EL (cell line): ENCODE results near the gene PRKCE.

ENCODE experiments used
- DNase-seq: peaks from one replicate; pipeline ENCODE4 v3.0.0-alpha.2; 2016

The PRKCE gene

DNA sequence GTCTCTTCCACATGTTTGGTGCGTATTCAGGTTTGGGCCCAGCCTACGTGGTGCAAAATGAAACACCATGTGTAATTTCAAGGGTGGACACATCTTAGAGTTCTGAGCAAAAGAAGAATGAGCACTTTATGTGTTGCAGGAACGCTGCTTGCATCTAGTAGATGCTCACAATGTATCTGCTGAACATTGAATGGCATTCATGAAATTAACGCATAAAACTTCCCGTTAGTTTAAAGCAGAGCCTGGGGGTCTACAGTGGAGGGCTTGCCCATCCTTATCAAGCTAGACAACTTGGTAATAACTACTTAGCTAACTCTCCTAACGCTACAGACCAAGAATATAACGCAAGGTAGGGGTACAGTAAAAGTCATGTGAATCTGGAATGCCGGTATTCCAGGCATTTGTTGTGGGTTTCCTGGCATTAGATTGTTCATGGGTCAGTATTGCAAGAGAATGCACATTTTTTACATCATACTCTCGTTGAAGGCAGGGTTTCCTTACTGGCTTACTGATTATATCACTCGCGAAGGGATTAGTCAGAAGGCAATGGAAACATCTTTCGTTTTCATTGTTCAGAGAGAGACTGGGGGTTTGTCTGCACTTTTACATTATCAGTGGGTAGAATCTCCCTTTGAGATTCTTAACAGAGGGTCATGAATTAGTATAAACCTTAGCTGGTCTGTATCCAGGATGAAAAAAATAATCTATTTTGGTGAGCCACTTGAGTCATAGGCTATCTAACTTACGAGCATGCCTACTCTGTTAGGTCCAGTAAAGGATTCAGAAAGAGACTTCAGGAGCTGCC, 416.2 kb downstream of the PRKCE start:
- peak; percentile 98 for DNase-seq

DNA sequence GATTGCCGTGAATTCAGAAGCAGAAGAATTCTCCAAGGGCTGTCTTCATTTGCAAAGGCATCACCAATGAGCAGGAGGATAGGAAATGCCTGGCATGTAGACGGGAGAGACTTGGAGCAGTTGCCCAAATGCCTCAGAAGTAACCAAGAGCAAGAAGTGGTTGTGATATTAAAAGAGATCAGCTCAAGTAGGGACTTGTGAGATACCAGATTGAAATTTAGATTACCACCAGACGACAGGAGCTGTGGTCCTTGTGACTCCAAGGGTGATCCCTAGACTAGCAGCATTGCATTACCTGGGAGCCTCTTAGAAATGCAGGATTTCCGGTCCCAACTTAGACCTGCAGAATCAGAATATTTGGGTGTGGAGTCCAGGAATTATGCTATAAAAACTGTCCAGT, 417.2 kb downstream of the PRKCE start:
- no peak for DNase-seq

DNA sequence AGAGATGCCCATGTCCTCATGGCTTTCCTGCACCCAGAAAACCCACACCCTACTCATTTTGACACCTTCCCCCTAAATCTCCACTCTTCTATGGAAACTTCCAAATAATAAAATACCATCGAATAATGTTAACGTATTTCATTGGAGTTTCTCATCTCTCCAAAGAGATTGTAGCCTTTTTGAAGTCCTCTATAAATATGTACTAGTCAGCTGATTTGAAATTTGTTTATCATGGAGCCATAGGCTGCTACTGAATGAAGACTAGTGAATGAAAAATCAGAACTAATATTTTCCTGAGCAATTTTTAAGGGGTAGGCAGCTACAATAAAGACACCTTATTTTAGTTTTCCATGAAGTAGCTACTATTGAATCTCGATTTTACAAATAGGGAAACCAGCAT, 419.6 kb downstream of the PRKCE start:
- DNase-seq, result no peak

DNA sequence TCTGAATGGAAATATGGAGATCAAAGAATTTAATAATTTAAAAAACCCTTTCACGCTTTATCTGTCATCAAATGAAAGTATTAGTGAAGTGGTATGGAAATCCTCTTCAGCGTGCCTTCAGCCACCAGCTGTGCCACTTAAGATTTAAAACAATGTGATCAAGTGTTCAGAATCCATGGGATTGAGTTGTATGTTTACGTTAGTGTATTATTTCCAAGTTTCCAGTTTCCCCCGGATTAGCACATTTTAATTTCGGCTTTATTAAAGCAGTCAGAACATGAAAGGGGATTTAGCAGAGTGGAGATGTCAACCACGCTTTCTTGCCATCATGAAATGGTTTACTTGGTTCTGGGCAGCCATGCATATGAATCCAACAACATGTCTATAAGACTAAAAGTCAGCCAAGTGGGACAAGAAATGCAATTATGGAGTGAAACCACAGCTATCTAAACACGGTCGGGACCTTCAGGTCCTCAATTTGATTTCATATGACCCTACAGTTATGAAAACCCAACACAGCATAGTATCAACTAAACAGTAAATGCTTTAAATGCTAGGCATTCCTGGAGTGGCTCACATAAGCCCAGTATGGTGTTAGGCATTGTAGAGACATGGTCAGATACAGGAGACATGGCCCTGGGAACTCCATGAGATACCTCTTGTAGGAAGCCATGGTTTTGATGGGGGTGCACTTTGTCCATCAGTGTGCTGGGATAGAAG, 420.8 kb downstream of the PRKCE start:
- DNase-seq, result peak; percentile 82

DNA sequence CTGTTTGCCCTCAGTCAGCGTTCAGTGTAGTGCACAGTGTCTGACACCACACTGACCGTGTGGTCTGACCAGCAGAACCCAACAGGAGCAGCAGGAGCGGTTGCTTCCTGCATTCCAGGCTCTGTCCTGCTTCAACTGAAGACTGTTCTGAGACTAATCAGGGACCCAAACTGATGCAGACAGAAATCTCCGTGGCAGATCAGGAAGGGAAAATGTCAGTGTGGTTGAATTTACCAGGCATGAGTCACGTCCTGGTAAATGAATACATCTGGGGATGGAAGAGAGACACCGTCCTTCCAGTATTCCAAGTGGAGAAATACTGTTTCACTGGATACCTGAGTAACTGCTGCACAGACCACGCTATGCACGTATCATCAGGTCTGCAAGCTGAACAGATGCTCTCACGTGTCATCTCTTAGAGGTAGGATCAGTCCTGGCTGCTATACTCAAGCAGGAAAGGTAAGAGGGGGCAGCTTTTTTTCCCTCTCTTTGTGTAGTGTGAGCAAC, 422.1 kb downstream of the PRKCE start:
- peak; percentile 98 for DNase-seq

DNA sequence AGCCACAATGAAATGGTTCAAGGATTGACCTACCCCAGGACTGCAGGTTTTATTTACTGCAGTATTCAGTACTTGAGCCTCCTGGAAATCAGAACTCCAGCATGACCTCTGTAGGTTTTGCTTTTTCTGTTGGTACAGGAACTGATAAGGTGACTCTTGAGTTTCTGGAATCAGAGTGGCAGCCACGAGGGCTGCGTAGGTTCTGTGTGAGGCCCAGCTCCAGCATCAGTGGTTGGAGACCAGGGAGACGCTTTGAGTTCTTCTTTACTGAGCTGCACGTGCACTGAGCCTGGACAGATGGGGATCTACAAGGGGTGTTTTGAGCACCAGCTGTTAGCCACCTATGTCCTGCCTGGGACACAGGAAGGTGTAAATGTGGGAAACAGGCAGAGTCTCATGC, 423.0 kb downstream of the PRKCE start:
- no peak for DNase-seq

DNA sequence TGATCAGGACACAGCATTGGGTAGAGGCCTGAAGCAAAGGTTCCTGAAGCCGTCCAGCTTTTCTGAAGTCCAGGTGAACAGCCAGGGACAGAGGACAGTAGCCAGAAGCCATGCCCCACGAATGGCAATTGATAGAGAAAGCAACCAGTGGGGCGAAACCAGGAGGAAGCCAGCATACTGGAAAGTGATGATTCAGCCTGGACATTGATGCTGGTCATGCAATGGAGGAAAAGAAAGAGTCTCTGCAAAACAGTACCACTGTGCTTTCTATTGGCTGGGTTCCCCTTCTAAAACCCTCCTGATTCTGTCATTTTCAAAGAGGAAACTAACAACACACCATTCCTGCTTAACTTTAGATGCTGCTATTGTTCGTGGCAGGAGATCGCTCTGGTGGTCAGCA, 424.4 kb downstream of the PRKCE start:
- DNase-seq, result peak; percentile 59

DNA sequence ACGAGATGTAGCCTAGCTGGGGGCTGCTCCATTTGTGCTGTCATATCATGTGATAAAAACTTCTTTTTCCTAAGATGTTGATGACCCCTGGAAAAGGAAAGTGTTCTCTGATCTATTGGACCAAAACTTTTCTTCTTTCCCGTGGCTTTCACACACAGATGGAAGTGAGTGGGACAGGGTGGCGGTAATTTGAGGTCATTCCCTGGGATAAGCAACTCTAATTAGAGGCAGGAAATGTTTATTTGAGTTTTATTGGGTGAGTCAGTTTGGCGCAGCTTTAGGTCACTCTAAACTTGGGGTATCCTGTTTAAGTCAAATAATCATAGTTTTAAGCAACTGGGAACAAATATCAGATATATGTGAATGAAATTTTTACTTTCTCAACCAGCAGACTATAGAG, 424.8 kb downstream of the PRKCE start:
- peak; percentile 80 for DNase-seq

DNA sequence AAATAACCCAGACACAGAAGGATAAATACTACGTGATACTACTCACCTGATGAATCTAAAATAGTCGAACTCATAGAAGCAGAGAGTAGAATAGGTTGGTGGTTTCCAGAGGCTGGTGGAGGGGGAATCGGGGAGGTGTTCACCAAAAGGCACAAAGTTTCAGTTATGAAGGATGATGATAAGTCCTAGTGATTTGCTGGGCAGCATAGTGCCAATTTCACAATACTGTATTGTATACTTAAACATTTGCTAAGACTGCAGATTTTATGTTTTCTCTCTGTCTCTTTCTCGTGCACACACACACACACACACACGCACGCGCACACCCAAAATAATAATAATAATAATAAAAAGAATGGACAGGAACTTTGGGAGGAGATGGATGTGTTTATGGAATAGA, 425.4 kb downstream of the PRKCE start:
- DNase-seq, result no peak

DNA sequence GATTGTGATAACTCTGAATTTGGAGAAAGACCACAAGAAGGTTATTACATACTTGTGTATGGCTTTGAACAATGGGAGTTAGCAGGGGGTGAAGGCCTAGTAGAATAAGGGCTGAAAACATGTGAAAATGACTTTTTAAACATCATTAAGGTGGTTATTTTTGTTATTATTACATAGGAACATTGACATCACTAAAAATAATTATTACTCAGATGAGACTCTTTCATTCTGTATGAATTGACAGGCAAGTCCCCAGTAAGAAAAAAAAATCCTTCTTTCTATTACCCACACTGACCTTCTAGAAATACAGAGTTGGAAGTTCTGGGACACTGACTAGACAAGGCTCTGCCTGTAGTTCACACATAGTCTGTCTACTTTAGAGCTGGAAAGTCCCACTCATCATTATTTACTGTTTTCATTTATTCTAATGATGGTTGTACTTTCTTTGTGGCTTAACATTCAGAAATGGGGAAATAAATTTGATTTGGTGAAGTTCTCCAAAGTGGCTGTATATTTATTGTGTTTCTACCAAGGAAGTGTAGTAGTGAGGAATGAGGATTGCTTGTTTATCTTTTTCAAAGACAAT, 426.1 kb downstream of the PRKCE start:
- DNase-seq, result no peak

DNA sequence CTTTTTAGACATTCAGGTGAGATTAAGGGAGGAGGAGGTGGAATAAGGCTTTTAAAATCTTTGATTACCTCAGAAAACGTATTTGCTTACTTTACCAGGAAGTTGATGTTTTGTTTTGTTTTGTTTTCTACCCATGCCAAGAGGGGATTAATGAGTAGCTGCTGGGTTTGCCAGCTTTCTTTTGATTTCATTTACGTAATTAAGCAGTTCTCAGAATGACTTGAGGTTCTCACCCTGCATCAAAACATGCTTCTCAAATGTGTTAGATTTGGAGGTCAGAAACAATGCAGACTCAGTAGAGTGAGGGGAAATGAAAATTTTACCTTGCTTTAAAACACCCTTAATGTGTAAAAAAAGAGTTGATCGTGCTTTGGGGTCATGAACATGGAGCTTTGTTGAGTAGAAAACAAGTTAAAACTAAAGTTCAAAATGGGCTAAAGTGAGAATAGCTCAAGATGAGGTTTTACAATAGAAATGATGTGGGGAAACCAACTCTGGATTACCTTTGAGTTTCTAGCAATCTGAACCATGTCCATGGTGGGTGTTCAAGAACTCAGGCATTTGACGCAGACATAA, 428.6 kb downstream of the PRKCE start:
- no peak for DNase-seq

DNA sequence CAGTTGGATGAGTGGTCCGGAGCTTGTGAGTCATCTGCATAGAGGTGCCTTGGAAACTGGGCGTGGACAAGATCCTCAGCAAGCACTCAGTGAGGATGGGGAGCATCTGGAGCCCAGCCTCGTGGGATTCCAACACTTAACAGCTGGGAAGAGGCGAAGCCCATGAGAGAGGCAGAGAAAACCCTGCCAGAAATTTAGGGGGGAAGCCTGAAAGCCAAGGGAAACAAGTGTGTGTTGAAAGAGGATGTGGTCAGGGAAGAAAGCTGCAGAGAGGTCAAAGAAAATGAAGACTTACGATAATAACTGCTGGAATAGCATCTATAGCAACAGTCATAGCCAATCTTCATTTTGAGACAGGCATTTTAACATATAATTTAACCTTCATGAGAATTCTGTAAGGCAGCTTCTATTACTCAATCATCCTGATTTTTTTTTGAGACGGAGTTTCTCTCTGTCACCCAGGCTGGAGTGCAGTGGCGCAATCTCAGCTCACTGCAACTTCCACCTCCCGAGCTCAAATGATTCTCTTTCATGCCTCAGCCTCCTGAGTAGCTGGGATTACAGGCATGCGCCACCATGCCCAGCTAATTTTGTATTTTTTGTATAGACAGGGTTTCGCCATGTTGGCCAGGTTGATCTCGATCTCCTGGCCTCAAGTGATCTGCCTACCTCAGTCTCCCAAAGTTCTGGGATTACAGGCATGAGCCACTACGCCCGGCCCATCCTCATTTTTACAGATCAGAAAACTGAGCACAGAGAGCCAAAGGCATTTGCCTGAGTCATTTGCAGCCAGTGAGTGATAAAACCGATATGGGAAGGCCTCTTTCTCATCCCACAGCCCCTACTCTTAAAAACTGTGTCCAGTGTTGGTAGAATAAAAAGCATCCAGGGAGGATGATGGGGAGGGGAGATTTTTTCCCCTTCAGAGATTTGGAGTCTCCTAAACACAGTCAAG, 431.3 kb downstream of the PRKCE start:
- peak; percentile 98 for DNase-seq

DNA sequence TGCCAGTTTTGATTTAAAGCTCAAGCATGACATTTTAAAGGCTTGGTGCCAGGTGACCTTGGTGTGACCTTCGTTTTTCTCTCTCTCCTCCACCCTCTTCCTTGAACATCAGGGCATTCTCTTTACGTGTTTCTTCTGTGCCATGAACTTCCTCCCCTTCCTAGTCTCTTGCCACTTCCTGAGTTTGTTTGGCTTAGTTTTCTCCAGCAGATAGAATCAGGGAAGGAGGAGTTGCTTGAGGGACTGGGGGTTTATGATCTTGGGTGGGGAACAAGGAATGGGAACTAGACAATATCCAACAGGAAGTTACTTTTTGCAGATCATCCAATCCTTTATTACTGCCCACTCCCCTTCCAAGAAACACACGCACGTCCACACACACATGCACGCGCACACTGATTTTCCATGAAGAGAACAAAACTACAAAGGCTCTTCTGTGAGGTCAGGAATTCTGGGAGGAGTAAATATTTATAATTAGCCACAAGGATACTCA, 435.1 kb downstream of the PRKCE start:
- no peak for DNase-seq

DNA sequence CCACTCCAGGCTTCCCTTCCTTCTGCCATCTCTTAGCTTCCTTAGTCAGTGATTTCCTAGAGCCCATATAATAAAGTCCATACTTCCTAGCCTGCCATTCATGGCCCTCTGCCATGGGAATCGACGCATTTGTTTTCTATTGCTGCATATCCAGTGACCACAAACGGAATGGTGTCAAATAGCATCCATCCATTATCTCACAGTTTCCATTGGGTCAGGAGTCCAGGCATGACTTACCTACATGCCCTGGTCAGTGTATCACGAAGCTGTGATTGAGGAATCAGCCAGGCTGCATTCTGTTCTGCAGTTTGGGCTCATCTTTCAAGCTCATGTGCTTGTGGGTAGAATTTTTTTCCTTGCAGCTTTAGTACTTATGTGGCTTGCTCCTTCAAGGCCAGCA, 436.0 kb downstream of the PRKCE start:
- DNase-seq, result no peak

DNA sequence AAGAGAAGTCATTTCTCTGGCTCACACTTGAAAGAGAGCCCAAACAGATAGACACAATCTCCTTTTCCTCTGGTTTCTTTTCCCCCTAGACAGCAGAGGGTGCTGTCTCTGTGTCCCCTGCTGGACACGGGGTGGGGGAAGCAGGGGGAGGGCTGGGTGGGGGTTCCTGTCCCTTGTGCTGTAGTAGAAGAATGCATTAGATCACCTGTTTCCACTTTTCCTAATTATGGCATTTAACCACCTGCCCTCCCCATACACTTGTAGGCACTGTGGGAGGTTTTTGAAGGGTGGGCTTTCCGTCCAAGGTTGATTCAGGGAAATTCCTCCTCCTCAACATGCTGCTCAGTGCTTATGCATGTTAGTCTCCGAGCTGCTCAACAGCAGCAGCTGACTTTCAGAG, 439.5 kb downstream of the PRKCE start:
- no peak for DNase-seq

DNA sequence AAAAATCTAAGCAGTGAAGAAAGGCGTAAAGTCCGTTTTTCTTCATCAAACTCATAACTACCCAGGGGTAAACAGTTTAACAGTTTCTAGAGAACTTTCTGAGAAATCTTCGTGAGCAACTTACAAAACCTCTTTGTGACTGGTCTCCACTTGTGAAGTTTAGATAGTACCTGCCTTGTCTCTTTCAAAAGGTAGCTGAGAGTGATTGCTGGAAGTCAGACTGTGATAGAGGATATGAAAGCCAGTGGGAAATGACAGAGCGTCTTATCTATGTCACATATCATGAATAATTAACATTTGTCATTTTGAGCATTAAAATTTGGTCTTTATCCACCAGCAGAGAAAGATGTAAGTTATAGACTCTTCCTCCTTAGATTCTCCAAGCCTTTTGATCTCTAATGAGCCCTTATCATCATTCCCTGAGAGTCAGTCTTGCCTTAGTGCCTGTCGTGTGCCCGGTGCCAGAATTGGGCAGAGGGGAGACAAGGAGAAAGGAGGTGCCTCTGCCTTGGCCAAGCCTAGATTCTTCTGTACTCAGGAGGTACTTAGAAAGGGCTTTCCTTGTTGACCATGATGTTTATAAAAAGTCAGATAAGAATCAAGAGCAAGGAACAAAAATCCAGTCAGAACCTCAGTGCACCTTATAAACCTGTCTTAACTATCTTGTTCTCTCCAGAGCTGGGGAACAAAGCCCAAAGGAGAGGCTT, 440.6 kb downstream of the PRKCE start:
- DNase-seq, result no peak

DNA sequence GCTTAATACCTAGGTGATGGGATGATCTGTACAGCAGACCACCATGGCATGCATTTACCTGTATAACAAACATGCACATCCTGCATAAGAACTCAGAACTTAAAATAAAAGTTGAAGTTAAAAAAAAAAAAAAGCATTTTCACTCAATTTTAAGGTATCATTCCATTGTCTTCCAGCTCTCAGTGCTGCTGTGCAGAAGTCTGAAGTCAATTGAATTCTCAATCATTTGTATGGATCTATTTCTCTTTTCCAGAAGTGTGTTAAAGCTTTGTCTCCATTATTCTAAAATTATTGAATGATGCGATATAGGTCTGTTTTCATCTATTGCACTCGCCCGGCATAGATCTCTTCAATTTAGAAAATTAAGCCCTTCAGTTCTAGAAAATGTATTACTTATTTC, 443.2 kb downstream of the PRKCE start:
- no peak for DNase-seq

DNA sequence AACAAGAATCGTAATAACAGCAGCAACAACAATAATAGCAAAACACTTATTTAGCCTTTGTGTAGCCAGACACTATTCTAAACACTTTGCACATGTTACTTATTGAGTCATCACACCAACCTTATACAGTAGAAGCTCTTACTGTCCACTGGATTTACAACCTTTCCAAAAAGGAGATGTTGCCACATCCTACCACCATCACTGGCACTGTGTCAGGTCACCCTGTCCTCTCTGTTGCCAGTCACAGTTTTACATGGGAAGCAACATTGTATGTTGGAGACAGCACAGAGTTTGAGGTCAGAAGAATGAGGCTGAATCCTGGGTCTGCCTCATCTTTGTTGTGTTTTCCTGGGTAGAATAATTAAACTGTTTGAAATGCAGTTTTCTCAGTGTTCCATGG, 444.4 kb downstream of the PRKCE start:
- peak; percentile 31 for DNase-seq

DNA sequence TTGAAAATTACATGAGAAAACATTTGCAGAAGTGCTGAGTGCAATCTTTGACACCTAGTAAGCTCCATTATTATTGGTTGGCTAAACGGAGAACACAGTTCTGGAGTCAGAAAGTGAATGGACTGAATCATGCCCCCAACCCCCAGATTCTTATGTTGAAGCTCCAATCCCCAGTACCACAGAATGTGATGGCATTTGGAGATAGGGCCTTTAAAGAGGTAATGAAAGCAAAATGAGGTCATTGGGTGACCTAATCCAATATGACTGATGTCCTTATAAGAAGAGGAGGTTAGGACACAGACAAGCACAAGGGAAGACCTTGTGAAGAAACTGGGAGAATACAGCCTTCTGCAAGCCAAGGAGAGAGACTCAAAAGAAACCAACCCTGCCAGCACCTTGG, 444.8 kb downstream of the PRKCE start:
- peak; percentile 70 for DNase-seq

DNA sequence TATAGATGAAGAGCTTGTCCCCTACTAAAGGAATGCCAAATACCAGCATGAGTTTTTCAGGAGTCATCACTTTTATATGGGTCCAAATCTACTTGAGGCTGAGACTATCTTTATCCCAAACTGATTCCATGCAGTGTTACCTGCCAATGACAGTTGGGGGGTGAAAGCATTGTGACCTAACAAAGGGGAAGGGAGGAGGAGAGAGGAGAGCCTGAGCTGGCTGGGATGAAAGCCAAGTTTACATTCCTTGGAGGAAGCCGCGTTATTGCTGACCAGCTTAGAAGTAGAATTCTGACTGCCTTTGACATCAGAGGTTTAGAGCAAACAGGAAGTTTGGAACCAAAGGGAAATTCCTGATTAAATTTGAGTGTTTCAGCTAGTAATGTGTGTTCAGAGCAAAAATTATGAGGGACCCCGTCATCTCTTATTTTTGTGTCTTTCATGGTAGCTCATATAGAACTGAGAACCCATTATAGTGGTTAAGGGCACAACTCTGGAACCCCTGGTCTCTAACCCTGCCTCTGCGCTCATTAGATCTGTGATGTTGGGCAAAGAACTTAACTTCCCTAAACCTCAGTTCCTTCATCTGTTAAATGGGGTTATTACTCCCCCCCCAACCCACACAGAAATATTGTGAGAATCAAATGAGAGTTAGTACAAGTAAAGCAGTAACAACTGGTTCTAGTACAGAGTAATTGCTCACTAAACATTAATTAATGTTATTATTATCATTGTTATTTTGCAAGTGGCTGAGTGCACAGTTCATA, 446.4 kb downstream of the PRKCE start:
- peak; percentile 98 for DNase-seq

DNA sequence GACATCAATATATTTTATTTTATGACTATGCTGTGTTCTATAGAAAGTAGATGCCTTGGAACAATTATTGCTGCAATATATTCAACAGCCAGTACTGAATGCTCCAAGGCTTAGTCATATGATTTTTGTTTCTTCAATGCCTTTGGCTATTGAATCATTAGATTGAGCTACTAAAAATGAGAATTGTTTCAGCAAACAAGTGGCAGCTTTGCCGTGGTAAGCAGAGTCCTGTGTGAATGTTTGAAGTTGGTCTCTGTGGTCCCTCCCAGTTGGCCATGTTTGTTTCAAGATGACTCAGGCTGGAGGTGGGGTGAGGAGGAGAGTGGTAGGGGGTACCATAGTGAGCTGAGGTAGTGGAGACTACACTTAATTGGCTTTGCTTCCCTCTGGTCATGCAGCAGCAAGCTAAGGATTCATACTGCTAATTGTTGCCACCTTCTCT, 447.2 kb downstream of the PRKCE start:
- peak; percentile 91 for DNase-seq
